Measurements from ENCODE around the gene NBEA.

NBEA gene

DNA sequence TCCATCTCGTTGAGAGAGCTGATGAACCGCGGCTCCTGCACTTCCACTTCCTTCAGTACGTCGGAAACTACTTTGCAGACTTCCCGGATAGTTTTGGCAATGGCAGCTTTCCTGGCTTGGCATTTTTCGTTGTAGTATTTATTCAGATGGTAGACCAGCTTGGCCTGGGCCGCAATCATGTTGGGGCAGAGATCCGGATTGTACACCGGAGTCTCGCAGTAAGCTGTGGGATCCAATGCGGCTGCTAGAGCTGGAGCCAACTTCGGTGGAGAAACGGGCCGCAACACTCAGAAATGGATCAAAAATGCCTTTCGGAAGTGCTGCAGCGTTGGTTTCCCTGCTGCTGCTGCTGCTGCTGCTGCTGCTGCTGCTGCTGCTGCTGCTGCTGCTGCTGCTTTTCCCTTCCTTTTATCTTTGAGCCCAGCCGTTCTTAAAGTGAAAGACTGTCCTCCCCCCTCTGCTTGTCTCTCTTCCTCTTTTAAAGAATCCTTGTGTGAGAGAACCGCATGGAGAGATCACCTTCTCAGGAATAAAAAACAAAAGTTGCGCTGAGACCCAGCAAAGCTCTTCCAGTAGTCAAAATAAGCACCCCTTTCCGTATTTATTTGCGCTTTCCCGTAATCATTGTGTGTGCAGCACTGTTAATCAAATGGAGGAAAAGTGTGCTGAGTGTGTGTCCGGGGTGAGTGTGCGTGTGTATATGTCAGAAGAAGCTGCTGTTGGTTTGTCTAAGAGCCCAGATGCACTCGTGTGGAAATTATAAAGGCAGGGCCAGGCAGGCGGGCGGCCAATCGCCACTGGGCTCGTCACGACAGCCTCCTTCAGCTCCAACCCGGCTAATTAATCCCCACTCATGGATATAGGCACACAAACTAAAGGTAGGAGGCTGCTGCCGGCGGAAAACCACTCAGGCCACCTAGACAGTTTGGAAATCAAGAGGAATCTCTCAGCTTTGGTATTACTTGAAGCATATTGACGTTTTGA lies 534.2 kb downstream of the NBEA start, which contains the start of gene MAB21L1:
MAB21L1 (minus strand) TSS at position 730 of the 984 bp plus-strand sequence; CDS start at position 179, 551 bp downstream.
- ChIA-PET CTCF (interaction anchor here (0.6 kb wide), 1 partner anchor 228 kb away, joined by 3 read pairs; no protein-coding TSS in a partner anchor), POLR2A (interaction anchor here (0.5 to 1.5 kb wide), 3 partner anchors 9 to 107 kb away, joined by 4 to 6 read pairs (median 4); no protein-coding TSS in a partner anchor)
- H3K27ac ChIP-seq (ENCODE audit: extremely low read depth, low read depth, low read length): peak within 1 kb of the TSS; percentile 63; the same call in 1 of the 2 replicates
- peak within 1 kb of the TSS; percentile 68 for H3K4me3 ChIP-seq (ENCODE audit: low read depth, low read length)
- no peaks in the 10 kb centered on the region for H3K36me3 ChIP-seq (ENCODE audit: control insufficient read depth in 2 of 2, insufficient read depth in 1 of 2, low read length in 2 of 2)
- no peaks in the 10 kb centered on the region for H3K4me1 ChIP-seq (ENCODE audit: control insufficient read depth, insufficient read depth, low read length)
- no peaks in the 10 kb centered on the region for H3K9me3 ChIP-seq (ENCODE audit: control insufficient read depth, insufficient read depth, low read depth, low read length)
- TF ChIP-seq ZNF623 (tag by site-specific recombination; IDR thresholded peaks at IDR 0.05): no peak
- TF ChIP-seq ZNF843 (tag by site-specific recombination; IDR thresholded peaks at IDR 0.05): no peak
- TF ChIP-seq ZNF146 (tag by site-specific recombination; IDR thresholded peaks at IDR 0.05): no peak
- TF ChIP-seq, protein P1, sequence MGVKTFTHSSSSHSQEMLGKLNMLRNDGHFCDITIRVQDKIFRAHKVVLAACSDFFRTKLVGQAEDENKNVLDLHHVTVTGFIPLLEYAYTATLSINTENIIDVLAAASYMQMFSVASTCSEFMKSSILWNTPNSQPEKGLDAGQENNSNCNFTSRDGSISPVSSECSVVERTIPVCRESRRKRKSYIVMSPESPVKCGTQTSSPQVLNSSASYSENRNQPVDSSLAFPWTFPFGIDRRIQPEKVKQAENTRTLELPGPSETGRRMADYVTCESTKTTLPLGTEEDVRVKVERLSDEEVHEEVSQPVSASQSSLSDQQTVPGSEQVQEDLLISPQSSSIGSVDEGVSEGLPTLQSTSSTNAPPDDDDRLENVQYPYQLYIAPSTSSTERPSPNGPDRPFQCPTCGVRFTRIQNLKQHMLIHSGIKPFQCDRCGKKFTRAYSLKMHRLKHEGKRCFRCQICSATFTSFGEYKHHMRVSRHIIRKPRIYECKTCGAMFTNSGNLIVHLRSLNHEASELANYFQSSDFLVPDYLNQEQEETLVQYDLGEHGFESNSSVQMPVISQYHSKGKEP (tag by site-specific recombination; IDR thresholded peaks at IDR 0.05): peak; percentile 97
- 0 out of 2 replicates have a peak, but pooled peaks have one; percentile 8 for TF ChIP-seq GLIS1 (tag by site-specific recombination; IDR thresholded peaks at IDR 0.05)
- TF ChIP-seq MYNN (tag by site-specific recombination; IDR thresholded peaks at IDR 0.05; ENCODE audit: borderline replicate concordance): no peak
- peak; percentile 51; the same call in 1 of the 2 replicates for TF ChIP-seq ZNF2 (tag by site-specific recombination; IDR thresholded peaks at IDR 0.05)
- no peak for TF ChIP-seq ZNF335 (tag by site-specific recombination; conservative IDR thresholded peaks at IDR 0.05)
- TF ChIP-seq TCF7L2 (IDR thresholded peaks at IDR 0.05; ENCODE audit: borderline replicate concordance, low read depth, low read length): no peak
- TF ChIP-seq ZSCAN30 (tag by site-specific recombination; IDR thresholded peaks at IDR 0.05): 0 out of 2 replicates have a peak, but pooled peaks have one; percentile 28
- TF ChIP-seq, protein P2, sequence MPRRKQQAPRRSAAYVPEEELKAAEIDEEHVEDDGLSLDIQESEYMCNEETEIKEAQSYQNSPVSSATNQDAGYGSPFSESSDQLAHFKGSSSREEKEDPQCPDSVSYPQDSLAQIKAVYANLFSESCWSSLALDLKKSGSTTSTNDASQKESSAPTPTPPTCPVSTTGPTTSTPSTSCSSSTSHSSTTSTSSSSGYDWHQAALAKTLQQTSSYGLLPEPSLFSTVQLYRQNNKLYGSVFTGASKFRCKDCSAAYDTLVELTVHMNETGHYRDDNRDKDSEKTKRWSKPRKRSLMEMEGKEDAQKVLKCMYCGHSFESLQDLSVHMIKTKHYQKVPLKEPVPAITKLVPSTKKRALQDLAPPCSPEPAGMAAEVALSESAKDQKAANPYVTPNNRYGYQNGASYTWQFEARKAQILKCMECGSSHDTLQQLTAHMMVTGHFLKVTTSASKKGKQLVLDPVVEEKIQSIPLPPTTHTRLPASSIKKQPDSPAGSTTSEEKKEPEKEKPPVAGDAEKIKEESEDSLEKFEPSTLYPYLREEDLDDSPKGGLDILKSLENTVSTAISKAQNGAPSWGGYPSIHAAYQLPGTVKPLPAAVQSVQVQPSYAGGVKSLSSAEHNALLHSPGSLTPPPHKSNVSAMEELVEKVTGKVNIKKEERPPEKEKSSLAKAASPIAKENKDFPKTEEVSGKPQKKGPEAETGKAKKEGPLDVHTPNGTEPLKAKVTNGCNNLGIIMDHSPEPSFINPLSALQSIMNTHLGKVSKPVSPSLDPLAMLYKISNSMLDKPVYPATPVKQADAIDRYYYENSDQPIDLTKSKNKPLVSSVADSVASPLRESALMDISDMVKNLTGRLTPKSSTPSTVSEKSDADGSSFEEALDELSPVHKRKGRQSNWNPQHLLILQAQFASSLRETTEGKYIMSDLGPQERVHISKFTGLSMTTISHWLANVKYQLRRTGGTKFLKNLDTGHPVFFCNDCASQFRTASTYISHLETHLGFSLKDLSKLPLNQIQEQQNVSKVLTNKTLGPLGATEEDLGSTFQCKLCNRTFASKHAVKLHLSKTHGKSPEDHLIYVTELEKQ (tag by site-specific recombination; IDR thresholded peaks at IDR 0.05; ENCODE audit: borderline replicate concordance): no peak
- TF ChIP-seq ZNF37A (tag by site-specific recombination; IDR thresholded peaks at IDR 0.05): no peak
- TF ChIP-seq ZBTB7A (tag by site-specific recombination; IDR thresholded peaks at IDR 0.05; ENCODE audit: low read depth): no peak
- 0 out of 2 replicates have a peak, but pooled peaks have one; percentile 26 for TF ChIP-seq ZNF24 (tag by site-specific recombination; IDR thresholded peaks at IDR 0.05)
- no peak for TF ChIP-seq ZNF138 (tag by site-specific recombination; IDR thresholded peaks at IDR 0.05; ENCODE audit: borderline replicate concordance)
- TF ChIP-seq YY2 (tag by site-specific recombination; IDR thresholded peaks at IDR 0.05): no peak
- no peak for TF ChIP-seq KLF10 (tag by site-specific recombination; IDR thresholded peaks at IDR 0.05)
- TF ChIP-seq ZNF155 (tag by site-specific recombination; IDR thresholded peaks at IDR 0.05): no peak
- TF ChIP-seq, protein P3, sequence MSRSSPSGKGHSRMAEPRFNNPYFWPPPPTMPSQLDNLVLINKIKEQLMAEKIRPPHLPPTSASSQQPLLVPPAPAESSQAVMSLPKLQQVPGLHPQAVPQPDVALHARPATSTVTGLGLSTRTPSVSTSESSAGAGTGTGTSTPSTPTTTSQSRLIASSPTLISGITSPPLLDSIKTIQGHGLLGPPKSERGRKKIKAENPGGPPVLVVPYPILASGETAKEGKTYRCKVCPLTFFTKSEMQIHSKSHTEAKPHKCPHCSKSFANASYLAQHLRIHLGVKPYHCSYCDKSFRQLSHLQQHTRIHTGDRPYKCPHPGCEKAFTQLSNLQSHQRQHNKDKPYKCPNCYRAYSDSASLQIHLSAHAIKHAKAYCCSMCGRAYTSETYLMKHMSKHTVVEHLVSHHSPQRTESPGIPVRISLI (tag by site-specific recombination; IDR thresholded peaks at IDR 0.05): no peak
- no peak for TF ChIP-seq ZNF558 (tag by site-specific recombination; IDR thresholded peaks at IDR 0.05)
- no peak for TF ChIP-seq ZIC2 (tag by site-specific recombination; IDR thresholded peaks at IDR 0.05)
- TF ChIP-seq ZFP41 (tag by site-specific recombination; IDR thresholded peaks at IDR 0.05; ENCODE audit: borderline replicate concordance): no peak
- TF ChIP-seq ZNF626 (tag by site-specific recombination; IDR thresholded peaks at IDR 0.05): no peak
- TF ChIP-seq ZFP37 (tag by site-specific recombination; IDR thresholded peaks at IDR 0.05): 0 out of 2 replicates have a peak, but pooled peaks have one; percentile 29
- TF ChIP-seq, protein P4, sequence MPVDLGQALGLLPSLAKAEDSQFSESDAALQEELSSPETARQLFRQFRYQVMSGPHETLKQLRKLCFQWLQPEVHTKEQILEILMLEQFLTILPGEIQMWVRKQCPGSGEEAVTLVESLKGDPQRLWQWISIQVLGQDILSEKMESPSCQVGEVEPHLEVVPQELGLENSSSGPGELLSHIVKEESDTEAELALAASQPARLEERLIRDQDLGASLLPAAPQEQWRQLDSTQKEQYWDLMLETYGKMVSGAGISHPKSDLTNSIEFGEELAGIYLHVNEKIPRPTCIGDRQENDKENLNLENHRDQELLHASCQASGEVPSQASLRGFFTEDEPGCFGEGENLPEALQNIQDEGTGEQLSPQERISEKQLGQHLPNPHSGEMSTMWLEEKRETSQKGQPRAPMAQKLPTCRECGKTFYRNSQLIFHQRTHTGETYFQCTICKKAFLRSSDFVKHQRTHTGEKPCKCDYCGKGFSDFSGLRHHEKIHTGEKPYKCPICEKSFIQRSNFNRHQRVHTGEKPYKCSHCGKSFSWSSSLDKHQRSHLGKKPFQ (tag by site-specific recombination; IDR thresholded peaks at IDR 0.05): peak; percentile 65; the same call in 1 of the 2 replicates
- TF ChIP-seq TRIM28 (IDR thresholded peaks at IDR 0.05; ENCODE audit: borderline replicate concordance, low read length): no peak
- peak; percentile 90 for TF ChIP-seq ZBTB17 (tag by site-specific recombination; IDR thresholded peaks at IDR 0.05)
- TF ChIP-seq OSR2 (tag by site-specific recombination; IDR thresholded peaks at IDR 0.05): peak; percentile 57
- TF ChIP-seq, protein P5, sequence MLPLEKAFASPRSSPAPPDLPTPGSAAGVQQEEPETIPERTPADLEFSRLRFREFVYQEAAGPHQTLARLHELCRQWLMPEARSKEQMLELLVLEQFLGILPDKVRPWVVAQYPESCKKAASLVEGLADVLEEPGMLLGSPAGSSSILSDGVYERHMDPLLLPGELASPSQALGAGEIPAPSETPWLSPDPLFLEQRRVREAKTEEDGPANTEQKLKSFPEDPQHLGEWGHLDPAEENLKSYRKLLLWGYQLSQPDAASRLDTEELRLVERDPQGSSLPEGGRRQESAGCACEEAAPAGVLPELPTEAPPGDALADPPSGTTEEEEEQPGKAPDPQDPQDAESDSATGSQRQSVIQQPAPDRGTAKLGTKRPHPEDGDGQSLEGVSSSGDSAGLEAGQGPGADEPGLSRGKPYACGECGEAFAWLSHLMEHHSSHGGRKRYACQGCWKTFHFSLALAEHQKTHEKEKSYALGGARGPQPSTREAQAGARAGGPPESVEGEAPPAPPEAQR (tag by site-specific recombination; IDR thresholded peaks at IDR 0.05): no peak
